A673 (cell line): Measurements from ENCODE around the gene HSF5. TPM values are rescaled to one million over a fixed set of nuclear protein-coding genes. Genes with fewer than 3 reads are reported as not detected.
"Not testable (repeated sequence)": the region's sequence is repeated elsewhere in the genome, so short reads cannot be mapped to it uniquely, and the experiment has no call there.

Experiments
- BruUV-seq: library from RNA; stranded (reverse); fragments of 400-500 nt; replicated peaks from 2 replicates; lab custom pipeline; 2021; lab: Mats Ljungman, UMichigan
- CTCF ChIA-PET: fragments of 300-600 bp; sonication (Branson Sonifier 250); formaldehyde crosslinking; loops from one replicate; lab custom pipeline; 2022; ENCODE audit warnings: antibody characterized with exemption; lab: Charles Lee
- POLR2A ChIA-PET: fragments of 300-600 bp; sonication (Branson Sonifier 250); formaldehyde crosslinking; loops from one replicate; lab custom pipeline; 2022; ENCODE audit warnings: antibody characterized with exemption; ENCODE audit not compliant: low non-redundant PET; lab: Charles Lee
- DNase-seq: peaks from one replicate; pipeline ENCODE4 v3.0.0-alpha.2; 2015; ENCODE audit warnings: low spot score
- H3K27ac ChIP-seq: fragments of 200-600 bp; sonication (generic); 2 replicates; pipeline ENCODE4 v1.5.1; 2016; ENCODE audit warnings: mixed run types, low read depth, mild to moderate bottlenecking, mixed read lengths, antibody characterized with exemption, low read length; ENCODE audit not compliant: poor library complexity, severe bottlenecking
- H3K27me3 ChIP-seq: fragments of 200-600 bp; sonication (generic); replicated peaks from 2 replicates; pipeline ENCODE4 v1.6.1; 2017; ENCODE audit warnings: mixed run types, low read depth, mild to moderate bottlenecking, mixed read lengths, antibody characterized with exemption, low read length; ENCODE audit not compliant: insufficient read depth, poor library complexity
- H3K36me3 ChIP-seq: fragments of 200-600 bp; sonication (generic); 2 replicates; pipeline ENCODE4 v1.6.1; 2016; ENCODE audit warnings: mixed run types, mild to moderate bottlenecking, mixed read lengths, antibody characterized with exemption, low read length; ENCODE audit not compliant: insufficient read depth, poor library complexity, severe bottlenecking
- H3K4me1 ChIP-seq: fragments of 200-600 bp; sonication (generic); 2 replicates; pipeline ENCODE4 v1.6.1; 2017; ENCODE audit warnings: mixed run types, mild to moderate bottlenecking, mixed read lengths, antibody characterized with exemption, low read length; ENCODE audit not compliant: insufficient read depth, poor library complexity, severe bottlenecking
- H3K4me3 ChIP-seq: fragments of 200-600 bp; sonication (generic); 2 replicates; pipeline ENCODE4 v1.5.1; 2016; ENCODE audit warnings: low read depth, mixed run types, mild to moderate bottlenecking, mixed read lengths, low read length; ENCODE audit not compliant: poor library complexity, severe bottlenecking
- H3K9me3 ChIP-seq: fragments of 200-600 bp; sonication (generic); 2 replicates; pipeline ENCODE4 v1.6.1; 2016; ENCODE audit warnings: mixed run types, low read depth, mild to moderate bottlenecking, mixed read lengths, antibody characterized with exemption, low read length; ENCODE audit not compliant: poor library complexity, severe bottlenecking
- EZH2 ChIP-seq: fragments of 200-600 bp; sonication (generic); IDR thresholded peaks from 2 replicates; pipeline ENCODE4 v1.6.1; 2017; ENCODE audit warnings: borderline replicate concordance, low read depth, mild to moderate bottlenecking, mixed read lengths, antibody characterized with exemption, low read length; ENCODE audit not compliant: poor library complexity, severe bottlenecking
- intact Hi-C: fragments of 100-400 bp; cut with micrococcal nuclease; formaldehyde crosslinking; loops from one replicate; pipeline ENCODE4 v1.10.0; 2022; ENCODE audit not compliant: unreplicated experiment
- total RNA-seq: library from RNA; stranded (reverse); gene quantifications from 2 replicates; pipeline ENCODE4 v1.2.3, GENCODE V29; 2021
- TF ChIP-seq, protein P1 (sequence below): fragments of 300-800, 200-600 bp; sonication (generic); conservative IDR thresholded peaks from 2 replicates; pipeline ENCODE4 v1.5.1; 2017; ENCODE audit warnings: low read depth, mild to moderate bottlenecking, antibody characterized with exemption, low read length, moderate library complexity, mixed read lengths

Gene HSF5
- total RNA-seq, 1 experiment from 2014 or later: 0.06 TPM

GRCh38 chr17:58503866-58504265, 15.7 kb upstream of the HSF5 start:
- H3K27ac ChIP-seq: no peak overlapping the region
- no peak overlapping the region for H3K4me3 ChIP-seq
- H3K27me3 ChIP-seq: no peaks in the 10 kb centered on the region
- no peaks in the 10 kb centered on the region for H3K4me1 ChIP-seq
- TF ChIP-seq EZH2: no peak
- TF ChIP-seq, protein P1, sequence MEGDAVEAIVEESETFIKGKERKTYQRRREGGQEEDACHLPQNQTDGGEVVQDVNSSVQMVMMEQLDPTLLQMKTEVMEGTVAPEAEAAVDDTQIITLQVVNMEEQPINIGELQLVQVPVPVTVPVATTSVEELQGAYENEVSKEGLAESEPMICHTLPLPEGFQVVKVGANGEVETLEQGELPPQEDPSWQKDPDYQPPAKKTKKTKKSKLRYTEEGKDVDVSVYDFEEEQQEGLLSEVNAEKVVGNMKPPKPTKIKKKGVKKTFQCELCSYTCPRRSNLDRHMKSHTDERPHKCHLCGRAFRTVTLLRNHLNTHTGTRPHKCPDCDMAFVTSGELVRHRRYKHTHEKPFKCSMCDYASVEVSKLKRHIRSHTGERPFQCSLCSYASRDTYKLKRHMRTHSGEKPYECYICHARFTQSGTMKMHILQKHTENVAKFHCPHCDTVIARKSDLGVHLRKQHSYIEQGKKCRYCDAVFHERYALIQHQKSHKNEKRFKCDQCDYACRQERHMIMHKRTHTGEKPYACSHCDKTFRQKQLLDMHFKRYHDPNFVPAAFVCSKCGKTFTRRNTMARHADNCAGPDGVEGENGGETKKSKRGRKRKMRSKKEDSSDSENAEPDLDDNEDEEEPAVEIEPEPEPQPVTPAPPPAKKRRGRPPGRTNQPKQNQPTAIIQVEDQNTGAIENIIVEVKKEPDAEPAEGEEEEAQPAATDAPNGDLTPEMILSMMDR: no peak
- H3K36me3 ChIP-seq: peaks cover 87% of the 10 kb centered on the region
- no peaks in the 10 kb centered on the region for H3K9me3 ChIP-seq
- ChIA-PET POLR2A (no interaction called here), CTCF (no interaction called here)
- intact Hi-C loops: no loop called here
- DNase-seq: no peak
- no TSS peak for BruUV-seq

DNA sequence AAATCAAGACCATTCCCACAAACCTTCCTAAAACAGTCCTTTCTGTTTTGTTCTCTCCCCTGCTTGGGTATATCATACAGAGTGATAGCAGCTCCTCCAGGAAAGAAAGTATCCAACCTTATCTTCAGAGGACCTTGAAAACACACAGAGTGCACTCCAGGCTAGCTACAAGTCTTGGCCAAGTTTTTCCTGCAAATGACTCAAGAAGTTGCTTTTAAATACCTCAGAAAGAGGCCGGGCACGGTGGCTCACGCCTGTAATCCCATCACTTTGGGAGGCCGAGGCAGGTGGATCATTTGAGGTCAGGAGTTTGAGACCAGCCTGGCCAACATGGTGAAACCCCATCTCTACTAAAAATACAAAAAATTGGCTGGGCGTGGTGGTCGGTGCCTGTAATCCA, 14.9 kb upstream of the HSF5 start:
- DNase-seq, H3K4me1 ChIP-seq, H3K4me3 ChIP-seq, BruUV-seq, H3K27me3 ChIP-seq, CTCF ChIA-PET, H3K9me3 ChIP-seq, H3K27ac ChIP-seq, intact Hi-C loops: not testable (repeated sequence)
- peaks cover 80% of the 10 kb centered on the region for H3K36me3 ChIP-seq
- POLR2A ChIA-PET: interaction anchor here (0.6 kb wide), 1 partner anchor 196 kb away, joined by 3 read pairs; no protein-coding TSS in a partner anchor

DNA sequence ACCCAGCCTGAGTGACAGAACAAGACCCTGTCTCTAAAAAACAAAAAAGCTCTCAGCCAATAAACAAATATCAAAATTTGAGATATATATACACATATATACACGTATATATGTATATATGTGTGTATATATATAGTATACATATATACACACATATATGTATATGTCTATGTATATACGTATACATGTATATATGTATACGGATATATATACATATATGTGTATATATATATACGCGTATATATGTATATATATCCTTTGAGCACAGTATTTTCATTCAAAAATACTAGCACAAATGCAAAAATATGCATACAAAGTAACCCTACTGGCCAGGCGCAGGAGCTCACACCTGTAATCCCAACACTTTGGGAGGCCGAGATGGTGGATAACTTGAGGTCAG, 13.2 kb upstream of the HSF5 start:
- POLR2A ChIA-PET: no interaction called here
- no peaks in the 10 kb centered on the region for H3K4me1 ChIP-seq
- no peaks in the 10 kb centered on the region for H3K27me3 ChIP-seq
- H3K9me3 ChIP-seq: no peaks in the 10 kb centered on the region
- DNase-seq: no peak
- no peak overlapping the region for H3K27ac ChIP-seq
- H3K36me3 ChIP-seq: peaks cover 80% of the 10 kb centered on the region
- no peak for TF ChIP-seq EZH2
- TF ChIP-seq, protein P1: no peak
- no peak overlapping the region for H3K4me3 ChIP-seq
- CTCF ChIA-PET: no interaction called here
- intact Hi-C loops: no loop called here
- BruUV-seq: no TSS peak

- Histone ChIP-seq H3K36me3 (peaks cover 81% of the 10 kb centered on the region), H3K9me3 (no peaks in the 10 kb centered on the region), H3K27me3 (no peaks in the 10 kb centered on the region), H3K27ac (no peak overlapping the region), H3K4me1 (no peaks in the 10 kb centered on the region), H3K4me3 (no peak overlapping the region)
- ChIA-PET POLR2A (no interaction called here), CTCF (no interaction called here)
- no TSS peak for BruUV-seq
- no peak for DNase-seq
- TF ChIP-seq, protein P1: no peak
- TF ChIP-seq EZH2: no peak
- intact Hi-C loops: no loop called here
These were observed 10.1 kb upstream of the HSF5 start for GRCh38 chr17:58498177-58498828.
